B cell (primary cell): ENCODE data around the gene ZNF423.

Experiments
- EZH2 ChIP-seq: IDR thresholded peaks from 2 replicates; pipeline ENCODE4 v1.6.1; 2012; ENCODE audit warnings: borderline replicate concordance, low read depth, mild to moderate bottlenecking, moderate library complexity, low read length; ENCODE audit not compliant: insufficient read depth, poor library complexity, severe bottlenecking
- TF ChIP-seq, protein P1 (sequence below): fragments of 200-600 bp; IDR thresholded peaks from one replicate; pipeline ENCODE4 v1.8.0; 2022; ENCODE audit warnings: antibody characterized with exemption, mild to moderate bottlenecking

GRCh38 chr16:49494474-49494873, 361.4 kb downstream of the ZNF423 start:
- TF ChIP-seq, protein P1, sequence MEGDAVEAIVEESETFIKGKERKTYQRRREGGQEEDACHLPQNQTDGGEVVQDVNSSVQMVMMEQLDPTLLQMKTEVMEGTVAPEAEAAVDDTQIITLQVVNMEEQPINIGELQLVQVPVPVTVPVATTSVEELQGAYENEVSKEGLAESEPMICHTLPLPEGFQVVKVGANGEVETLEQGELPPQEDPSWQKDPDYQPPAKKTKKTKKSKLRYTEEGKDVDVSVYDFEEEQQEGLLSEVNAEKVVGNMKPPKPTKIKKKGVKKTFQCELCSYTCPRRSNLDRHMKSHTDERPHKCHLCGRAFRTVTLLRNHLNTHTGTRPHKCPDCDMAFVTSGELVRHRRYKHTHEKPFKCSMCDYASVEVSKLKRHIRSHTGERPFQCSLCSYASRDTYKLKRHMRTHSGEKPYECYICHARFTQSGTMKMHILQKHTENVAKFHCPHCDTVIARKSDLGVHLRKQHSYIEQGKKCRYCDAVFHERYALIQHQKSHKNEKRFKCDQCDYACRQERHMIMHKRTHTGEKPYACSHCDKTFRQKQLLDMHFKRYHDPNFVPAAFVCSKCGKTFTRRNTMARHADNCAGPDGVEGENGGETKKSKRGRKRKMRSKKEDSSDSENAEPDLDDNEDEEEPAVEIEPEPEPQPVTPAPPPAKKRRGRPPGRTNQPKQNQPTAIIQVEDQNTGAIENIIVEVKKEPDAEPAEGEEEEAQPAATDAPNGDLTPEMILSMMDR: no peak
- no peak for TF ChIP-seq EZH2
